ENCODE data around the gene DIPK1B.

The DIPK1B gene

DNA sequence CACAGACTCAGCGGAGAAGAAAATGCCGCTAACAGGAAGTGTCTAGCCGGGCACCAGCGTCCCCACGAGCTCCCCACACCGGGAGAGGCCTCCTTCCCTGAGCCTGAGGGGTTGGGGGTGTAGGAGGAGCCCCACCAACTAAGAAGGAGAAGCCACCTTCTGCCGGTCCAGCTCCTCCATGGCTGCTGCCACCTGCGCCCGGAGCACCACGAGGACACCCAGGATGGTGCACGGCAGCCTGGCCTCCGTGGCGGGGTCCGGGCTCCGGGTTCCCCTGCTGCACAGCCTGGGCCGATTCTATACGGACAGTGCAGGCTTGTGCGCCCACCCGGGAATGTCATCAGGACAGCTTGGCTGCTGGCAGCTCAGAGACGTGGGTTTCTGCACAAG, 45.4 kb downstream of the DIPK1B start:
- DNase-seq (ENCODE audit: low read depth in 1 of 2, low spot score in 1 of 2): no peak
- TF ChIP-seq, protein P1, sequence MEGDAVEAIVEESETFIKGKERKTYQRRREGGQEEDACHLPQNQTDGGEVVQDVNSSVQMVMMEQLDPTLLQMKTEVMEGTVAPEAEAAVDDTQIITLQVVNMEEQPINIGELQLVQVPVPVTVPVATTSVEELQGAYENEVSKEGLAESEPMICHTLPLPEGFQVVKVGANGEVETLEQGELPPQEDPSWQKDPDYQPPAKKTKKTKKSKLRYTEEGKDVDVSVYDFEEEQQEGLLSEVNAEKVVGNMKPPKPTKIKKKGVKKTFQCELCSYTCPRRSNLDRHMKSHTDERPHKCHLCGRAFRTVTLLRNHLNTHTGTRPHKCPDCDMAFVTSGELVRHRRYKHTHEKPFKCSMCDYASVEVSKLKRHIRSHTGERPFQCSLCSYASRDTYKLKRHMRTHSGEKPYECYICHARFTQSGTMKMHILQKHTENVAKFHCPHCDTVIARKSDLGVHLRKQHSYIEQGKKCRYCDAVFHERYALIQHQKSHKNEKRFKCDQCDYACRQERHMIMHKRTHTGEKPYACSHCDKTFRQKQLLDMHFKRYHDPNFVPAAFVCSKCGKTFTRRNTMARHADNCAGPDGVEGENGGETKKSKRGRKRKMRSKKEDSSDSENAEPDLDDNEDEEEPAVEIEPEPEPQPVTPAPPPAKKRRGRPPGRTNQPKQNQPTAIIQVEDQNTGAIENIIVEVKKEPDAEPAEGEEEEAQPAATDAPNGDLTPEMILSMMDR (IDR thresholded peaks at IDR 0.05; ENCODE audit: insufficient read depth, low read length): no peak
- TF ChIP-seq, protein P2, sequence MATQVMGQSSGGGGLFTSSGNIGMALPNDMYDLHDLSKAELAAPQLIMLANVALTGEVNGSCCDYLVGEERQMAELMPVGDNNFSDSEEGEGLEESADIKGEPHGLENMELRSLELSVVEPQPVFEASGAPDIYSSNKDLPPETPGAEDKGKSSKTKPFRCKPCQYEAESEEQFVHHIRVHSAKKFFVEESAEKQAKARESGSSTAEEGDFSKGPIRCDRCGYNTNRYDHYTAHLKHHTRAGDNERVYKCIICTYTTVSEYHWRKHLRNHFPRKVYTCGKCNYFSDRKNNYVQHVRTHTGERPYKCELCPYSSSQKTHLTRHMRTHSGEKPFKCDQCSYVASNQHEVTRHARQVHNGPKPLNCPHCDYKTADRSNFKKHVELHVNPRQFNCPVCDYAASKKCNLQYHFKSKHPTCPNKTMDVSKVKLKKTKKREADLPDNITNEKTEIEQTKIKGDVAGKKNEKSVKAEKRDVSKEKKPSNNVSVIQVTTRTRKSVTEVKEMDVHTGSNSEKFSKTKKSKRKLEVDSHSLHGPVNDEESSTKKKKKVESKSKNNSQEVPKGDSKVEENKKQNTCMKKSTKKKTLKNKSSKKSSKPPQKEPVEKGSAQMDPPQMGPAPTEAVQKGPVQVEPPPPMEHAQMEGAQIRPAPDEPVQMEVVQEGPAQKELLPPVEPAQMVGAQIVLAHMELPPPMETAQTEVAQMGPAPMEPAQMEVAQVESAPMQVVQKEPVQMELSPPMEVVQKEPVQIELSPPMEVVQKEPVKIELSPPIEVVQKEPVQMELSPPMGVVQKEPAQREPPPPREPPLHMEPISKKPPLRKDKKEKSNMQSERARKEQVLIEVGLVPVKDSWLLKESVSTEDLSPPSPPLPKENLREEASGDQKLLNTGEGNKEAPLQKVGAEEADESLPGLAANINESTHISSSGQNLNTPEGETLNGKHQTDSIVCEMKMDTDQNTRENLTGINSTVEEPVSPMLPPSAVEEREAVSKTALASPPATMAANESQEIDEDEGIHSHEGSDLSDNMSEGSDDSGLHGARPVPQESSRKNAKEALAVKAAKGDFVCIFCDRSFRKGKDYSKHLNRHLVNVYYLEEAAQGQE (IDR thresholded peaks at IDR 0.05; ENCODE audit: insufficient replicate concordance, low read depth): no peak
- TF ChIP-seq GABPA (IDR thresholded peaks at IDR 0.05; ENCODE audit: low read depth) (no peak), POLR2AphosphoS5 (IDR thresholded peaks at IDR 0.05; ENCODE audit: low read depth) (no peak), SPI1 (IDR thresholded peaks at IDR 0.05; ENCODE audit: borderline replicate concordance, low read depth) (no peak)
- H3K4me3 ChIP-seq (replicated peaks; ENCODE audit: insufficient read depth, low read length): no peak overlapping the region
- H3K27me3 ChIP-seq (ENCODE audit: insufficient read depth, poor library complexity, severe bottlenecking): no peaks in the 10 kb centered on the region
- no peak overlapping the region for H3K27ac ChIP-seq (replicated peaks)

DNA sequence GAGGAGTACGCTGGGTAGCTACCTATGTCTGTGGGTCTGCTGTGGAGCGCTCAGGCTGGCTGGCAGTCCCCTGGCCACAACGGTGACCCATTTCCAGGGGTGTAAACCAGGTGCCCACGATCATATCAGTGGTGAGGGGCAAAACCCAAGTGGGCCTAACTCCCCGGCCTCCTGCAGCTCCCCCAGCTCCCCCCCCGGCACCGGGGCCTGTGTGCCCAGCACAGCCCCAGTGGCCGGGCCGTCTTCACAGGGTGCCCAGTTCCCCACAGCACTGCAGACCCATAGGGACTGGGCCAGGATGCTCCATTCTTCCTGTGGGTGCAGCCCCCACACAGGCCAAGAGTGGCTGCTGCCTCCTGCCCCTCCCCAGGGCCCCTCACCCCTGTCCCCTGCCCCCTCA, 46.6 kb downstream of the DIPK1B start:
- TF ChIP-seq, protein P2 (IDR thresholded peaks at IDR 0.05; ENCODE audit: insufficient replicate concordance, low read depth): no peak
- TF ChIP-seq, protein P1 (IDR thresholded peaks at IDR 0.05; ENCODE audit: insufficient read depth, low read length): no peak
- TF ChIP-seq SPI1 (IDR thresholded peaks at IDR 0.05; ENCODE audit: borderline replicate concordance, low read depth) (no peak), POLR2AphosphoS5 (IDR thresholded peaks at IDR 0.05; ENCODE audit: low read depth) (no peak), GABPA (IDR thresholded peaks at IDR 0.05; ENCODE audit: low read depth) (no peak)
- no peak for DNase-seq (ENCODE audit: low read depth in 1 of 2, low spot score in 1 of 2)
- H3K27me3 ChIP-seq (ENCODE audit: insufficient read depth, poor library complexity, severe bottlenecking): no peaks in the 10 kb centered on the region
- H3K4me3 ChIP-seq (replicated peaks; ENCODE audit: insufficient read depth, low read length): no peak overlapping the region
- no peak overlapping the region for H3K27ac ChIP-seq (replicated peaks)

DNA sequence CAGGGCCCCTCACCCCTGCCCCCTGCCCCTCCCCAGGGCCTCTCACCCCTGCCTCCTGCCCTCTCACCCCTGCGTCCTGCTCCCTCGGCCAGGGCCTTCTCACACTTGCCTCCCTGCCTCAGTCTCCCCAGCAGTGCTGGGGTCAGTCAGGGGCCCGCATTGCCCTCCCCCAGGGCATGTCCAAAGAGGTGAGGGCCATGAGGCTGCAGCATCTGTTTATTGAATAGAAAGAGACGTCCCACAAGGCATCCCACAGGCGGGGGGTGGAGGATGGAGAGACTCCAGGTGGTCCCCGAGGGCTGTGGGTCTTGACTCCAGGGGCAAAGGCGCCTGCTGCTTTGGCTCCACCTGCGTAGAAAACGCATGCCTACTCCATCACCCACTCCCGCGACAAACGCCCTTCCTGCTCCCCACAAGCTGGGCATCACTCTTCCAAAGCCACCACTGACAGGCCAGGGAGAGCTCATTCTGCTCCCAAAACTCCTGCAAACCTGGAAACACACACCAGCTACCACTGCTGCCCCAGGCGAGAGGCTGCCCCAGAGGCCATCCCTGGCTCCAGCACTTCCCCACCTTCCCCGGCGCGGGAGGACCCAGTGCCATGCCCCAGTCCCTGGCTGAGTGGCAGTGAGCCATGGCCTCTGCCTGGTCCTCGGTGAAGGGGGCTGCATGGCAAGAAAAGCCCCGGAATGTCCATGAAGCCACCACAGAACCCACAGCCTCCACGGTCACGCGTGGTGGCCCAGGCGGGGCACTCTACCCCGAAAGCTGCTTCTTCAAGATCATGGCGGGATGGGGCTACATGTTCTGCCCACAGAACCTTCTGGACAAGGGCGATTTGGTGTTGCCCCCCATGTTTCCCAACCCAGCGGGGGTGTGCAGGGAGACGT, 47.3 kb downstream of the DIPK1B start:
- TF ChIP-seq, protein P1 (IDR thresholded peaks at IDR 0.05; ENCODE audit: insufficient read depth, low read length): no peak
- TF ChIP-seq, protein P2 (IDR thresholded peaks at IDR 0.05; ENCODE audit: insufficient replicate concordance, low read depth): no peak
- TF ChIP-seq SPI1 (IDR thresholded peaks at IDR 0.05; ENCODE audit: borderline replicate concordance, low read depth): no peak
- TF ChIP-seq GABPA (IDR thresholded peaks at IDR 0.05; ENCODE audit: low read depth): no peak
- no peak overlapping the region for H3K4me3 ChIP-seq (replicated peaks; ENCODE audit: insufficient read depth, low read length)
- H3K27ac ChIP-seq (replicated peaks): no peak overlapping the region
- no peak for DNase-seq (ENCODE audit: low read depth in 1 of 2, low spot score in 1 of 2)
- no peaks in the 10 kb centered on the region for H3K27me3 ChIP-seq (ENCODE audit: insufficient read depth, poor library complexity, severe bottlenecking)
